ENCODE results near the gene NOXRED1.

DNA sequence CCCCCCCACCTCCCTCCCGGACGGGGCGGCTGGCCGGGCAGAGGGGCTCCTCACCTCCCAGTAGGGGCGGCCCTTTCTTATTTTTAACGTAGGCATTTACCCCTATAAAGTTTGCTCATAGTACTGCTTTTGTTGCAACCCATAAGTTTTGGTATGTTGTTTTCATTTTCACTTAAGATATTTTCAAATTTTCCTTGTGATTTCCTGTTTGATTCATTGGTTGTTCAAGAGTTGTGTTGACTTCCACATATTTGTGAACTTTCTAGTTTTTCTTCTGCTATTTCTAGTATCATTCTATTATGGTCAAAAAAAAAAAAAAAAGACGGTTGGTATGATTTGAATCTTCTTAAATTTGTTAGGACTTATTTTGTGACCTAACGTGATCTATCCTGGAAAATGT, 6.5 kb downstream of the NOXRED1 start:
- TF ChIP-seq CTCF (IDR thresholded peaks at IDR 0.05; ENCODE audit: insufficient read depth, low read depth, low read length) (no peak), EZH2 (IDR thresholded peaks at IDR 0.05; ENCODE audit: insufficient read depth, low read length) (no peak)
